ENCODE results near the gene CHN1.

The CHN1 gene

GRCh38 chr2:174785481-174785880, 219.7 kb downstream of the CHN1 start:
- TF ChIP-seq CTCF (IDR thresholded peaks at IDR 0.05; ENCODE audit: low read depth, low read length) = no peak
- DNase-seq (ENCODE audit: low read depth, low spot score) = no peak
- in situ Hi-C loops (cut with HindIII; ENCODE audit: low sequenced_read_pairs) = no loop called here
- H3K4me3 ChIP-seq (ENCODE audit: low read depth, low read length) = no peak overlapping the region

- in situ Hi-C loops (cut with HindIII; ENCODE audit: low sequenced_read_pairs) = no loop called here
- DNase-seq (ENCODE audit: low read depth, low spot score) = no peak
- no peak overlapping the region for H3K4me3 ChIP-seq (ENCODE audit: low read depth, low read length)
- TF ChIP-seq CTCF (IDR thresholded peaks at IDR 0.05; ENCODE audit: low read depth, low read length) = no peak
Measured at GRCh38 chr2:174784909-174785308, 220.3 kb downstream of the CHN1 start.

DNA sequence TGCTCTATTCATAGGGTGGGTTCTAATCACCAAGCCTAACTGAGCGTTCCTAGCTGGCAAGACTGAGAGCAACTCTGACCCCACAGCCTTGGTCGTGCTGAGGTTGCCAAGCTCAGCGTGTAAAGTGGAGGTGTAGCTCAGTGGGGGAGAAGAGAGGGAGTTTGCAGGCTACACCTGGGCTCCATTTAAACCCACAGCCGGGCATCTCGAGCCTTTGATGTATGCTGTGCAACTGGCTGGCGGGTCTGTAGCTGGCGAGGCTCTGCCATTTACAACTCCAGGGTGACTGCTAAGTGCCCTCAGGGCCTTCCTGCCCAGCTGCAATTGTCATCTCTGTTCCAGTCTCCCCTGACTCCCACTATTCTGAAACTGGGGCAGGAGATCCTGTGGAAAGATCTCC, 220.9 kb downstream of the CHN1 start:
- no peak for DNase-seq (ENCODE audit: low read depth, low spot score)

GRCh38 chr2:174781996-174782395, 223.2 kb downstream of the CHN1 start:
- in situ Hi-C loops (cut with HindIII; ENCODE audit: low sequenced_read_pairs) = no loop called here
- no peak overlapping the region for H3K4me3 ChIP-seq (ENCODE audit: low read depth, low read length)
- no peak for TF ChIP-seq CTCF (IDR thresholded peaks at IDR 0.05; ENCODE audit: low read depth, low read length)
- no peak for DNase-seq (ENCODE audit: low read depth, low spot score)

More for the DNA sequence above, 220.9 kb downstream of the CHN1 start:
- no peak for TF ChIP-seq CTCF (IDR thresholded peaks at IDR 0.05; ENCODE audit: low read depth, low read length)
- no peak overlapping the region for H3K4me3 ChIP-seq (ENCODE audit: low read depth, low read length)
- in situ Hi-C loops (cut with HindIII; ENCODE audit: low sequenced_read_pairs) = no loop called here

DNA sequence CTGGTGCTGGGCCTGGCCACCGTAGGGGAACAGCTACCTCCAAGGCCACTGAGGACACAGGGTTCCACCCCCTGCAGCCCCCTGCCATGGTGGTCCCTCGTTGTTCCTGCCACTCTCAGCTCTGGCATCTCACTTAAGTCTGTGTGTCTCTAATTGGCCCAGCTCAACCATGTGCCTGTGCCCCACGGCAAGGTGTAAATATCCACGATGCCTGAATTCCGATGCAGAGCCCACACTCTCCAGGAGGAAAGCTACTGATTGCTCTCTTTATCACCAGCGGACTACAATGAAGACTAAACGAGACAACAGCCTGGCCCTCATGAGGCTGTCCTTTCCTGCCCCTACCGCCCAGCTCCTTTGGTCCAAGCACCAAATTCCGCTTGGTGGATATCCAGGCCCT, 223.9 kb downstream of the CHN1 start:
- no peak overlapping the region for H3K4me3 ChIP-seq (ENCODE audit: low read depth, low read length)
- in situ Hi-C loops (cut with HindIII; ENCODE audit: low sequenced_read_pairs) = no loop called here
- no peak for DNase-seq (ENCODE audit: low read depth, low spot score)
- no peak for TF ChIP-seq CTCF (IDR thresholded peaks at IDR 0.05; ENCODE audit: low read depth, low read length)

- H3K4me3 ChIP-seq (ENCODE audit: low read depth, low read length) = no peak overlapping the region
- DNase-seq (ENCODE audit: low read depth, low spot score) = no peak
- in situ Hi-C loops (cut with HindIII; ENCODE audit: low sequenced_read_pairs) = no loop called here
- TF ChIP-seq CTCF (IDR thresholded peaks at IDR 0.05; ENCODE audit: low read depth, low read length) = no peak
Measured at GRCh38 chr2:174780856-174781255, 224.3 kb downstream of the CHN1 start.
